Measurements from ENCODE around the gene NPAP1.
"Not testable (repeated sequence)": the region's sequence is repeated elsewhere in the genome, so short reads cannot be mapped to it uniquely, and the experiment has no call there.

NPAP1 gene

GRCh38 chr15:24675332-24676144 is at the start of gene NPAP1:
TSS of gene NPAP1 (plus strand) at chr15:24675775. CDS start at chr15:24675868, 93 bp downstream.
- no peak for DNase-seq (ENCODE audit: low spot score)

- no peak for DNase-seq (ENCODE audit: low spot score)
These were observed 48.1 kb upstream of the NPAP1 start for GRCh38 chr15:24627443-24627842.

- no peak for DNase-seq (ENCODE audit: low spot score)
These were observed 42.5 kb upstream of the NPAP1 start for GRCh38 chr15:24633082-24633481.

GRCh38 chr15:24639412-24639811 is 36.2 kb upstream of the NPAP1 start:
- DNase-seq (ENCODE audit: low spot score), result not testable (repeated sequence)

- no peak for DNase-seq (ENCODE audit: low spot score)
These were observed 29.9 kb upstream of the NPAP1 start for GRCh38 chr15:24645627-24646026.

GRCh38 chr15:24659622-24660021 is 16.0 kb upstream of the NPAP1 start:
- DNase-seq (ENCODE audit: low spot score), result no peak

- no peak for DNase-seq (ENCODE audit: low spot score)
These were observed 12.6 kb upstream of the NPAP1 start for GRCh38 chr15:24662991-24663390.

- no peak for DNase-seq (ENCODE audit: low spot score)
These were observed 856 bp downstream of the NPAP1 start for GRCh38 chr15:24676431-24676830.

- DNase-seq (ENCODE audit: low spot score), result no peak
These were observed 2.9 kb downstream of the NPAP1 start for GRCh38 chr15:24678485-24678884.

GRCh38 chr15:24682002-24682401 is 6.4 kb downstream of the NPAP1 start:
- DNase-seq (ENCODE audit: low spot score), result no peak

GRCh38 chr15:24682905-24683304 is 7.3 kb downstream of the NPAP1 start:
- not testable (repeated sequence) for DNase-seq (ENCODE audit: low spot score)

GRCh38 chr15:24683736-24684135 is 8.2 kb downstream of the NPAP1 start:
- no peak for DNase-seq (ENCODE audit: low spot score)

GRCh38 chr15:24684313-24684712 is 8.7 kb downstream of the NPAP1 start:
- no peak for DNase-seq (ENCODE audit: low spot score)

- DNase-seq (ENCODE audit: low spot score), result no peak
These were observed 20.6 kb downstream of the NPAP1 start for GRCh38 chr15:24696201-24696600.

GRCh38 chr15:24696842-24697241 is 21.3 kb downstream of the NPAP1 start:
- no peak for DNase-seq (ENCODE audit: low spot score)

GRCh38 chr15:24718289-24719082 is 42.9 kb downstream of the NPAP1 start:
- no peak for DNase-seq (ENCODE audit: low spot score)

GRCh38 chr15:24729760-24730159 is 54.2 kb downstream of the NPAP1 start:
- no peak for DNase-seq (ENCODE audit: low spot score)

Measured in NAMALWA (cell line).